Body of pancreas (tissue), 4 donors: ENCODE measurements around the gene MAVS. TPM values are rescaled to one million over a fixed set of nuclear protein-coding genes. Genes with fewer than 3 reads are reported as not detected.

ENCODE experiments used
- ATAC-seq: fragments of 150-250 bp; one replicate; pipeline ENCODE4 v1.9.1; 2016
- DNase-seq, 4 donors: peaks; one replicate each; pipeline ENCODE4 v3.0.0-alpha.2; 2019
- H3K27ac ChIP-seq, 4 donors: fragments of 200-600 bp; sonication (generic); 1 replicate in 3 of 4; 2 replicates in 1 of 4; pipeline versions ENCODE4 v1.5.1 to v1.6.1; 2016 to 2019; ENCODE audit warnings: mild to moderate bottlenecking in 1 of 4, mixed read lengths in 1 of 4, moderate library complexity in 1 of 4
- H3K27me3 ChIP-seq, 2 donors: fragments of 200-600 bp; sonication (generic); one replicate each; pipeline ENCODE4 v1.6.0; 2016; ENCODE audit warnings: mild to moderate bottlenecking in 1 of 2
- H3K36me3 ChIP-seq, 2 donors: fragments of 200-600 bp; sonication (generic); replicated peaks in 1 of 2; 2 replicates each; pipeline ENCODE4 v1.5.1; 2016; ENCODE audit warnings: low read depth in 2 of 2; ENCODE audit not compliant: insufficient read depth in 1 of 2
- H3K4me1 ChIP-seq: fragments of 200-600 bp; sonication (generic); one replicate; pipeline ENCODE4 v1.6.0; 2016
- H3K4me3 ChIP-seq, 2 donors: fragments of 200-600 bp; sonication (generic); 1 replicate in 1 of 2; 2 replicates in 1 of 2; pipeline ENCODE4 v1.5.1; 2016 to 2019
- H3K9me3 ChIP-seq, 3 donors: fragments of 200-600 bp; sonication (generic); 1 replicate in 2 of 3; 2 replicates in 1 of 3; pipeline ENCODE4 v1.5.1; 2016
- CTCF ChIP-seq, 7 experiments: fragments of 450-650 bp in 4 of 7; fragments of 200-600 bp in 3 of 7; sonication (generic) in 3 of 7; IDR thresholded peaks; one replicate each; pipeline ENCODE4 v1.5.1; 2016 to 2019; ENCODE audit warnings: antibody characterized with exemption in 7 of 7
- POLR2A ChIP-seq, 3 donors: fragments of 450-650 bp; IDR thresholded peaks; one replicate each; pipeline ENCODE4 v1.6.1; 2016; ENCODE audit warnings: antibody characterized with exemption in 3 of 3, mild to moderate bottlenecking in 2 of 3
- WGBS, 2 donors: methylation state at CpG; one replicate each; pipeline ENCODE4 v1.1.5; 2017; 5-methylcytosine and 5-hydroxymethylcytosine counted together
- intact Hi-C: fragments of 100-400 bp; cut with DNase I; formaldehyde crosslinking; loops from one replicate; pipeline ENCODE4 v1.15.1; 2023
- total RNA-seq, 2 donors: library from RNA; depleted of rRNA; stranded (reverse); fragments of >200 nt; gene quantifications; one replicate each; pipeline ENCODE4 v1.1.0, GENCODE V29; 2016

The MAVS gene
- total RNA-seq, 2 donors from 2014 or later = 21.5 to 24.4 TPM

GRCh38 chr20:3869839-3870634, 23.4 kb downstream of the MAVS start:
- DNase-seq = no peak
- WGBS, 2 donors = 89 to 91% methylated on average over 9 to 10 of the region's 10 CpGs
- no peaks in the 10 kb centered on the region for H3K9me3 ChIP-seq
- peaks cover 0 to 11% of the 10 kb centered on the region in 2 donors for H3K36me3 ChIP-seq
- TF ChIP-seq CTCF (IDR thresholded peaks at IDR 0.05) (no peak), POLR2A (IDR thresholded peaks at IDR 0.05) (no peak)
- no peak overlapping the region for H3K27ac ChIP-seq
- intact Hi-C loops = no loop called here
- no peak for ATAC-seq
- H3K4me3 ChIP-seq = no peak overlapping the region
- no peaks in the 10 kb centered on the region for H3K27me3 ChIP-seq
- H3K4me1 ChIP-seq = no peaks in the 10 kb centered on the region

- no peaks in the 10 kb centered on the region for H3K4me1 ChIP-seq
- WGBS, 2 donors = 86 to 95% methylated on average over 4 of the region's 4 CpGs
- no peak for TF ChIP-seq POLR2A (IDR thresholded peaks at IDR 0.05)
- TF ChIP-seq CTCF (IDR thresholded peaks at IDR 0.05) = no peak
- DNase-seq = no peak
- H3K27me3 ChIP-seq = no peaks in the 10 kb centered on the region
- no peak for ATAC-seq
- intact Hi-C loops = no loop called here
- H3K36me3 ChIP-seq = peaks cover 0 to 5% of the 10 kb centered on the region in 2 donors
- H3K27ac ChIP-seq = no peak overlapping the region
- H3K4me3 ChIP-seq = no peak overlapping the region
- H3K9me3 ChIP-seq = no peaks in the 10 kb centered on the region
Observed at GRCh38 chr20:3871550-3872265, 25.1 kb downstream of the MAVS start.

- Histone ChIP-seq H3K4me3 (no peak overlapping the region), H3K27ac (no peak overlapping the region), H3K27me3 (no peaks in the 10 kb centered on the region), H3K9me3 (no peaks in the 10 kb centered on the region), H3K4me1 (no peaks in the 10 kb centered on the region), H3K36me3 (peaks cover 0 to 4% of the 10 kb centered on the region in 2 donors)
- 98 to 99% methylated on average over 5 of the region's 5 CpGs for WGBS, 2 donors
- intact Hi-C loops = no loop called here
- no peak for ATAC-seq
- no peak for DNase-seq
- no peak for TF ChIP-seq CTCF (IDR thresholded peaks at IDR 0.05)
- no peak for TF ChIP-seq POLR2A (IDR thresholded peaks at IDR 0.05)
Observed at GRCh38 chr20:3873507-3873906, 26.9 kb downstream of the MAVS start.

- Histone ChIP-seq H3K27ac (no peak overlapping the region), H3K27me3 (no peaks in the 10 kb centered on the region), H3K4me1 (no peaks in the 10 kb centered on the region), H3K36me3 (peaks cover 0 to 4% of the 10 kb centered on the region in 2 donors), H3K9me3 (no peaks in the 10 kb centered on the region), H3K4me3 (no peak overlapping the region)
- ATAC-seq (no peak), DNase-seq (peak in 1 of 4 donors; percentile 11)
- intact Hi-C loops = no loop called here
- whole genome bisulfite sequencing, 2 donors = 61 to 78% methylated on average over 3 of the region's 3 CpGs
- no peak for TF ChIP-seq POLR2A (IDR thresholded peaks at IDR 0.05)
- TF ChIP-seq CTCF (IDR thresholded peaks at IDR 0.05) = no peak
Observed at GRCh38 chr20:3874194-3874844, 27.7 kb downstream of the MAVS start.
